NAMALWA (cell line): Measurements from ENCODE around the gene MORN5.

ENCODE experiments used
- DNase-seq: peaks from one replicate; pipeline ENCODE4 v3.0.0-alpha.2; 2015; ENCODE audit warnings: low spot score

The MORN5 gene

GRCh38 chr9:122192261-122192875 is 32.7 kb downstream of the MORN5 start:
- DNase-seq = no peak

- no peak for DNase-seq
These were observed 33.3 kb downstream of the MORN5 start for GRCh38 chr9:122192914-122193525.

GRCh38 chr9:122193651-122194050 is 33.9 kb downstream of the MORN5 start:
- no peak for DNase-seq

- no peak for DNase-seq
These were observed 36.2 kb downstream of the MORN5 start for GRCh38 chr9:122195875-122196274.

GRCh38 chr9:122197426-122197825 is 37.7 kb downstream of the MORN5 start:
- no peak for DNase-seq

- no peak for DNase-seq
These were observed 38.2 kb downstream of the MORN5 start for GRCh38 chr9:122197882-122198281.

GRCh38 chr9:122200960-122201595 is 41.4 kb downstream of the MORN5 start:
- DNase-seq = no peak

- DNase-seq = no peak
These were observed 41.9 kb downstream of the MORN5 start for GRCh38 chr9:122201641-122202040.

- no peak for DNase-seq
These were observed 42.4 kb downstream of the MORN5 start for GRCh38 chr9:122202111-122202510.

GRCh38 chr9:122204055-122204454 is 44.3 kb downstream of the MORN5 start:
- DNase-seq = no peak

GRCh38 chr9:122204491-122204890 is 44.8 kb downstream of the MORN5 start:
- DNase-seq = no peak

- no peak for DNase-seq
These were observed 45.5 kb downstream of the MORN5 start for GRCh38 chr9:122205176-122205575.

- DNase-seq = no peak
These were observed 46.7 kb downstream of the MORN5 start for GRCh38 chr9:122206118-122207046.

GRCh38 chr9:122207096-122207495 is 47.4 kb downstream of the MORN5 start:
- no peak for DNase-seq

- DNase-seq = no peak
These were observed 49.7 kb downstream of the MORN5 start for GRCh38 chr9:122209451-122209850.

GRCh38 chr9:122212473-122213004 is 52.8 kb downstream of the MORN5 start:
- no peak for DNase-seq

- DNase-seq = no peak
These were observed 53.4 kb downstream of the MORN5 start for GRCh38 chr9:122213102-122213588.

- DNase-seq = no peak
These were observed 54.1 kb downstream of the MORN5 start for GRCh38 chr9:122213589-122214413.

GRCh38 chr9:122214507-122214906 is 54.8 kb downstream of the MORN5 start:
- no peak for DNase-seq

GRCh38 chr9:122215663-122216062 is 56.0 kb downstream of the MORN5 start:
- no peak for DNase-seq

- no peak for DNase-seq
These were observed 56.6 kb downstream of the MORN5 start for GRCh38 chr9:122216138-122216797.
